ENCODE data around the gene C3orf70. TPM values are rescaled to one million over a fixed set of nuclear protein-coding genes. Genes with fewer than 3 reads are reported as not detected.

Gene C3orf70
- total and polyA plus RNA-seq, 2 of the 8 experiments (the other 6 are each of a cell fraction or from before 2014, with no cell fraction given) = 1.7 to 2.0 TPM

- Histone ChIP-seq H2BK15ac (ENCODE audit: low read length) (no peak overlapping the region), H3K4me3 (ENCODE audit: extremely low read depth in 1 of 4, insufficient read depth in 2 of 4, low read depth in 3 of 4, low read length in 4 of 4) (no peak overlapping the region), H3K56ac (replicated peaks; ENCODE audit: insufficient read length, low read depth, low read length) (no peak overlapping the region), H3K27me3 (replicated peaks in 1 of 4; ENCODE audit: control insufficient read depth in 3 of 4, extremely low read depth in 1 of 4, insufficient read depth in 3 of 4, low read length in 3 of 4) (no peaks in the 10 kb centered on the region), H3K27ac (ENCODE audit: low read depth, low read length) (no peak overlapping the region), H2BK5ac (ENCODE audit: low read depth, low read length) (no peak overlapping the region), H4K91ac (replicated peaks; ENCODE audit: insufficient read length, low read length) (no peak overlapping the region), H3K4ac (replicated peaks; ENCODE audit: insufficient read length, low read depth, low read length) (no peak overlapping the region), H2BK12ac (ENCODE audit: low read depth, low read length) (no peak overlapping the region), H4K5ac (ENCODE audit: insufficient read length, low read depth, low read length) (no peak overlapping the region), H3K9ac (replicated peaks in 1 of 4; ENCODE audit: extremely low read depth in 1 of 4, low read depth in 3 of 4, low read length in 3 of 4) (no peak overlapping the region), H3K18ac (ENCODE audit: extremely low read depth, low read length) (no peak overlapping the region), H2AFZ (ENCODE audit: low read length) (no peak overlapping the region), H3K79me2 (ENCODE audit: control insufficient read depth in 1 of 2, insufficient read depth in 2 of 2, low read length in 2 of 2) (no peaks in the 10 kb centered on the region), H3K4me2 (ENCODE audit: insufficient read depth in 1 of 2, low read depth in 2 of 2, low read length in 2 of 2) (no peak overlapping the region), H3K23ac (ENCODE audit: insufficient read length) (no peak overlapping the region), H2AK5ac (ENCODE audit: low read depth, low read length) (no peak overlapping the region), H2BK20ac (ENCODE audit: low read length) (no peak overlapping the region), H4K8ac (ENCODE audit: extremely low read depth, insufficient read depth, low read length) (no peak overlapping the region), H3K23me2 (ENCODE audit: low read depth, low read length) (no peaks in the 10 kb centered on the region), H2BK120ac (replicated peaks; ENCODE audit: low read depth, low read length) (no peak overlapping the region), H3K36me3 (ENCODE audit: control insufficient read depth in 2 of 4, insufficient read depth in 4 of 4, low read length in 3 of 4) (peaks cover 0 to 2% (median 0%) of the 10 kb centered on the region in 4 experiments; a peak in 2 of 8 replicates), H3K79me1 (ENCODE audit: low read depth, low read length) (no peaks in the 10 kb centered on the region), H3K4me1 (replicated peaks in 1 of 4; ENCODE audit: control insufficient read depth in 3 of 4, insufficient read depth in 4 of 4, low read length in 3 of 4) (no peaks in the 10 kb centered on the region), H4K20me1 (replicated peaks in 1 of 2; ENCODE audit: control insufficient read depth in 1 of 2, insufficient read depth in 2 of 2, low read length in 2 of 2) (no peaks in the 10 kb centered on the region), H3K14ac (ENCODE audit: insufficient read length) (no peak overlapping the region), H3K9me3 (ENCODE audit: insufficient read depth in 2 of 2, low read depth in 1 of 2, low read length in 1 of 2) (no peaks in the 10 kb centered on the region)
- DNase-seq (ENCODE audit: low read depth in 1 of 2, low spot score in 2 of 2) (no peak), FAIRE-seq (no peak)
- CTCF ChIA-PET (ENCODE audit: partially characterized antibody) = interaction anchor here (0.6 to 1.3 kb wide), 3 partner anchors 12 to 88 kb away, joined by 3 to 4 read pairs (median 3); no protein-coding TSS in a partner anchor
- 82% methylated on average over 1 of the region's 1 CpG; no CpG with 5 or more reads in 1 of the 2 experiments for WGBS, 2 experiments (ENCODE audit: extremely low coverage in 1 of 2, insufficient coverage in 1 of 2, insufficient read length in 1 of 2, insufficient replicate concordance in 2 of 2, low coverage in 1 of 2, low lambda C conversion rate in 2 of 2, missing lambda C conversion rate in 1 of 2)
- POLR2A ChIA-PET (ENCODE audit: partially characterized antibody) = no interaction called here
- TF ChIP-seq RBBP5 (IDR thresholded peaks at IDR 0.05; ENCODE audit: borderline replicate concordance, low read depth, low read length) = no peak
- TF ChIP-seq CBX8 (IDR thresholded peaks at IDR 0.05; ENCODE audit: borderline replicate concordance, low read depth, low read length) = no peak
- no peak for TF ChIP-seq TBP (IDR thresholded peaks at IDR 0.05; ENCODE audit: low read depth, low read length)
- no peak for TF ChIP-seq TAF1 (IDR thresholded peaks at IDR 0.05; ENCODE audit: low read depth, low read length)
- no peak for TF ChIP-seq CTBP2 (IDR thresholded peaks at IDR 0.05; ENCODE audit: borderline replicate concordance, insufficient read depth, insufficient read length, low read length)
- no peak for TF ChIP-seq SIN3A (conservative IDR thresholded peaks at IDR 0.05 in 1 of 2, IDR thresholded peaks at IDR 0.05 in 1 of 2; ENCODE audit: low read depth in 1 of 2, low read length in 2 of 2)
- no peak for TF ChIP-seq E2F6 (IDR thresholded peaks at IDR 0.05)
- TF ChIP-seq POLR2A (IDR thresholded peaks at IDR 0.05; ENCODE audit: control extremely low read depth in 1 of 2, low read depth in 2 of 2, low read length in 2 of 2) = no peak
- TF ChIP-seq CTCF (IDR thresholded peaks at IDR 0.05; ENCODE audit: control extremely low read depth in 1 of 3, insufficient read depth in 1 of 3, low read depth in 1 of 3, low read length in 3 of 3) = no peak
- no peak for TF ChIP-seq SP1 (IDR thresholded peaks at IDR 0.05; ENCODE audit: low read depth, low read length)
- TF ChIP-seq SRF (IDR thresholded peaks at IDR 0.05; ENCODE audit: low read depth, low read length) = no peak
These were observed 115.1 kb downstream of the C3orf70 start for GRCh38 chr3:185037801-185038200.
